Fibroblast of lung (primary cell): Measurements from ENCODE around the gene RPL37A.

Experiments
- EZH2 ChIP-seq: IDR thresholded peaks from 2 replicates; pipeline ENCODE4 v1.5.1; 2012; ENCODE audit warnings: low read length, control low read depth, mild to moderate bottlenecking; ENCODE audit errors: missing control alignments
- TF ChIP-seq, protein P1 (sequence below), 2 donors: IDR thresholded peaks in 1 of 2; conservative IDR thresholded peaks in 1 of 2; 1 replicate in 1 of 2; 2 replicates in 1 of 2; pipeline ENCODE4 v1.5.1; 2011 to 2012; ENCODE audit warnings: low read length in 2 of 2, control low read depth in 1 of 2, inconsistent platforms in 1 of 2, low read depth in 1 of 2, mild to moderate bottlenecking in 1 of 2

DNA sequence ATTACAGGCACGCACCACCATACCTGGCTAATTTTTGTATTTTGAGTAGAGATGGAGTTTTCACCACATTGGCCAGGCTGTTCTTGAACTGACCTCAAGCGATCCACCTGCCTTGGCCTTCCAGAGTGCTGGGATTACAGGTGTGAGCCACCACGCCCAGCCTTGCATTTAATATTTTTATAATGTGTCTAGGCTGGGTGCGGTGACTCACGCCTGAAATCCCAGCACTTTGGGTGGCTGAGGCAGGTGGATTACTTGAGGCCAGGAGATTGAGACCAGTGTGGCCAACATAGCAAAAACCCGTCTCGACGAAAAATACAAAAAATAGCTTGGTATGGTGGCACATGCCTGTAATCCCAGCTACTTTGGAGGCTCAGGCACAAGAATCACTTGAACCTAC lies 3.2 kb downstream of the RPL37A start:
- TF ChIP-seq, protein P1, sequence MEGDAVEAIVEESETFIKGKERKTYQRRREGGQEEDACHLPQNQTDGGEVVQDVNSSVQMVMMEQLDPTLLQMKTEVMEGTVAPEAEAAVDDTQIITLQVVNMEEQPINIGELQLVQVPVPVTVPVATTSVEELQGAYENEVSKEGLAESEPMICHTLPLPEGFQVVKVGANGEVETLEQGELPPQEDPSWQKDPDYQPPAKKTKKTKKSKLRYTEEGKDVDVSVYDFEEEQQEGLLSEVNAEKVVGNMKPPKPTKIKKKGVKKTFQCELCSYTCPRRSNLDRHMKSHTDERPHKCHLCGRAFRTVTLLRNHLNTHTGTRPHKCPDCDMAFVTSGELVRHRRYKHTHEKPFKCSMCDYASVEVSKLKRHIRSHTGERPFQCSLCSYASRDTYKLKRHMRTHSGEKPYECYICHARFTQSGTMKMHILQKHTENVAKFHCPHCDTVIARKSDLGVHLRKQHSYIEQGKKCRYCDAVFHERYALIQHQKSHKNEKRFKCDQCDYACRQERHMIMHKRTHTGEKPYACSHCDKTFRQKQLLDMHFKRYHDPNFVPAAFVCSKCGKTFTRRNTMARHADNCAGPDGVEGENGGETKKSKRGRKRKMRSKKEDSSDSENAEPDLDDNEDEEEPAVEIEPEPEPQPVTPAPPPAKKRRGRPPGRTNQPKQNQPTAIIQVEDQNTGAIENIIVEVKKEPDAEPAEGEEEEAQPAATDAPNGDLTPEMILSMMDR (conservative IDR thresholded peaks at IDR 0.05 in 1 of 2, IDR thresholded peaks at IDR 0.05 in 1 of 2; ENCODE audit: low read depth in 1 of 2, low read length in 2 of 2): no peak
- no peak for TF ChIP-seq EZH2
